ENCODE data around the gene HES2. TPM values are rescaled to one million over a fixed set of nuclear protein-coding genes. Genes with fewer than 3 reads are reported as not detected.
"Not testable (repeated sequence)": the region's sequence is repeated elsewhere in the genome, so short reads cannot be mapped to it uniquely, and the experiment has no call there.

HES2 gene
- total RNA-seq, 3 donors from 2014 or later = 3.4 to 3.6 TPM; not detected in 1

DNA sequence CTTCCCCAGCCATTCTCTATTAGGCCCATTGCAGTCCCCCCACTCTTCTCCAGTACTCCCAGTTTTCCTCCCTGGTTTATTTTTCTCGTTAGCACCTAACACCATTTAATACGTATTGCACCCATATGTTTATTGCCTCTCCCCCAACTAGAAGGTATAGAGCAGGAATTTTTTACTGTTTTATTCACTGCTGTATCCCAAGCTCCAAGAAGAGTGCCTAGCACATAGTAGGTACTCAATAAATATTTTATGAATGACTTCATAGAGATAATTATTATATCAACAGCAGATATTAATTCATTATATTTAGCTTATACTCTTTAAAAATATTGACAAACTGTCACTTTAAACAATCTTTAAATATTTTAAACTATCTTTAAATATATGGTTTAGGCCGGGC, 20.4 kb downstream of the HES2 start:
- no peaks in the 10 kb centered on the region for H3K36me3 ChIP-seq
- H3K27me3 ChIP-seq = no peaks in the 10 kb centered on the region
- H3K4me3 ChIP-seq = no peak overlapping the region
- no peaks in the 10 kb centered on the region for H3K4me1 ChIP-seq
- intact Hi-C loops (cut with DNase I; ENCODE audit: low total_unique reads) = no loop called here
- TF ChIP-seq POLR2A (IDR thresholded peaks at IDR 0.05) (no peak), CTCF (IDR thresholded peaks at IDR 0.05) (no peak), POLR2AphosphoS5 (IDR thresholded peaks at IDR 0.05) (no peak)
- no peak overlapping the region for H3K27ac ChIP-seq
- no peak for DNase-seq (ENCODE audit: low spot score in 2 of 2)
- no peaks in the 10 kb centered on the region for H3K9me3 ChIP-seq

GRCh38 chr1:6397844-6398441, 21.8 kb downstream of the HES2 start:
- no peak for DNase-seq (ENCODE audit: low spot score in 2 of 2)
- intact Hi-C loops (cut with DNase I; ENCODE audit: low total_unique reads) = no loop called here
- Histone ChIP-seq H3K9me3 (no peaks in the 10 kb centered on the region), H3K27me3 (no peaks in the 10 kb centered on the region), H3K36me3 (no peaks in the 10 kb centered on the region), H3K27ac (no peak overlapping the region), H3K4me3 (no peak overlapping the region), H3K4me1 (no peaks in the 10 kb centered on the region)
- TF ChIP-seq CTCF (IDR thresholded peaks at IDR 0.05) (no peak), POLR2AphosphoS5 (IDR thresholded peaks at IDR 0.05) (no peak), POLR2A (IDR thresholded peaks at IDR 0.05) (no peak)

DNA sequence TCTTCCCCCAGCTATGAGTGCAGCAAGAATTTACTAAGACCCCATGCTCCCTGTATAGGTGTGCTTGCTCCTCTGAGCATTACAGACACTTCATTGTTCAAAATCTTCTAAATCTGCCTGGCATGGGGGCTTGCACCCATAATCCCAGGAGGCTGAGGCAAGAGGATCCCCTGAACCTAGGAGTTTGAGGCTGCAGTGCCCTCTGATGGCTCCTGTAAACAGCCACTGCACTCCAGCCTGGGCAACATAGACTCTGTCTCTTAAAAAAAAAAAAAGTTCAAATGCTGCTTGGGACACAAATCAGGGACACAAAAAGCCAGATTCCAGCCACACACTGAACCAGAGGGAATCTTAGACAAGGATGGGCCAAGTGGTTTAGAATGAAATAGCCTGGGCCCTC, 22.7 kb downstream of the HES2 start:
- Histone ChIP-seq H3K9me3 (no peaks in the 10 kb centered on the region), H3K4me3 (no peak overlapping the region), H3K36me3 (no peaks in the 10 kb centered on the region), H3K27ac (no peak overlapping the region), H3K27me3 (no peaks in the 10 kb centered on the region), H3K4me1 (peaks cover 4 to 8% of the 10 kb centered on the region in 2 donors)
- TF ChIP-seq POLR2AphosphoS5 (IDR thresholded peaks at IDR 0.05) (no peak), CTCF (IDR thresholded peaks at IDR 0.05) (no peak)
- intact Hi-C loops (cut with DNase I; ENCODE audit: low total_unique reads) = no loop called here
- no peak for DNase-seq (ENCODE audit: low spot score in 2 of 2)

- DNase-seq (ENCODE audit: low spot score in 2 of 2); intact Hi-C loops (cut with DNase I; ENCODE audit: low total_unique reads): not testable (repeated sequence)
These were observed 23.9 kb downstream of the HES2 start for GRCh38 chr1:6395781-6396244.

GRCh38 chr1:6395130-6395529, 24.6 kb downstream of the HES2 start:
- intact Hi-C loops (cut with DNase I; ENCODE audit: low total_unique reads); DNase-seq (ENCODE audit: low spot score in 2 of 2): not testable (repeated sequence)

More at GRCh38 chr1:6395781-6396244, 23.9 kb downstream of the HES2 start:
- H3K4me3 ChIP-seq, H3K27ac ChIP-seq, H3K4me1 ChIP-seq, H3K36me3 ChIP-seq, H3K9me3 ChIP-seq, H3K27me3 ChIP-seq: not testable (repeated sequence)

GRCh38 chr1:6393400-6394187, 26.1 kb downstream of the HES2 start, which contains the start of gene ACOT7:
TSS of gene ACOT7 (minus strand) at chr1:6393767. CDS start at chr1:6393399, 368 bp downstream.
- no peaks in the 10 kb centered on the region for H3K9me3 ChIP-seq
- peak; percentile 80 to 85 for DNase-seq (ENCODE audit: low spot score in 2 of 2)
- H3K4me1 ChIP-seq = peaks cover 4 to 9% of the 10 kb centered on the region in 2 donors
- H3K27me3 ChIP-seq = no peaks in the 10 kb centered on the region
- no peaks in the 10 kb centered on the region for H3K36me3 ChIP-seq
- intact Hi-C loops (cut with DNase I; ENCODE audit: low total_unique reads) = no loop called here
- H3K27ac ChIP-seq = peak within 1 kb of the TSS; percentile 98
- TF ChIP-seq POLR2AphosphoS5 (IDR thresholded peaks at IDR 0.05) (peak; percentile 53 to 84 (median 77)), CTCF (IDR thresholded peaks at IDR 0.05) (no peak)
- peak within 1 kb of the TSS; percentile 47 to 81 (median 67) for H3K4me3 ChIP-seq

More at GRCh38 chr1:6395130-6395529, 24.6 kb downstream of the HES2 start:
- H3K4me1 ChIP-seq, H3K36me3 ChIP-seq, H3K27me3 ChIP-seq, H3K9me3 ChIP-seq, H3K4me3 ChIP-seq, H3K27ac ChIP-seq: not testable (repeated sequence)

All from breast epithelium (tissue), 4 donors.